ENCODE results near the gene P3H3.

P3H3 gene

GRCh38 chr12:6867413-6868210 lies 39.4 kb downstream of the P3H3 start, which contains the start of gene TPI1:
TSS of gene TPI1 (plus strand) at chr12:6867531. CDS start at chr12:6867567, 36 bp downstream.
- H3K4me3 ChIP-seq (ENCODE audit: low read depth, low read length) = peak within 1 kb of the TSS; percentile 87
- H3K4me1 ChIP-seq (ENCODE audit: control insufficient read depth, insufficient read depth, low read length) = peaks cover 7% of the 10 kb centered on the region
- no peaks in the 10 kb centered on the region for H3K9me3 ChIP-seq (ENCODE audit: control insufficient read depth, insufficient read depth, low read depth, low read length)
- CTCF ChIA-PET = interaction anchor here (0.7 to 2.7 kb wide), 10 partner anchors 14 to 77 kb away, joined by 3 to 22 read pairs (median 4); partner anchors contain the start of gene CDCA3
- POLR2A ChIA-PET = interaction anchor here (0.7 to 7.6 kb wide), 23 partner anchors 10 to 355 kb away, joined by 3 to 183 read pairs (median 6); partner anchors contain the start of genes C12orf57, CDCA3, COPS7A and LRRC23
- H3K36me3 ChIP-seq (ENCODE audit: control insufficient read depth in 2 of 2, insufficient read depth in 1 of 2, low read length in 2 of 2) = peaks cover 5 to 75% of the 10 kb centered on the region in 2 experiments; a peak in 2 of 3 replicates
- H3K27ac ChIP-seq (ENCODE audit: extremely low read depth, low read depth, low read length) = peak within 1 kb of the TSS; percentile 98
- TF ChIP-seq MEIS1 (CRISPR knock-in tag; IDR thresholded peaks at IDR 0.05; ENCODE audit: borderline replicate concordance) (no peak), GLIS1 (tag by site-specific recombination; IDR thresholded peaks at IDR 0.05) (peak; percentile 89), ZNF211 (tag by site-specific recombination; IDR thresholded peaks at IDR 0.05; ENCODE audit: low read depth) (no peak), ZNF292 (tag by site-specific recombination; IDR thresholded peaks at IDR 0.05; ENCODE audit: borderline replicate concordance, low read depth) (0 out of 2 replicates have a peak, but pooled peaks have one; percentile 17), ZBTB26 (tag by site-specific recombination; optimal IDR thresholded peaks at IDR 0.05) (peak; percentile 90), GLI2 (tag by site-specific recombination; IDR thresholded peaks at IDR 0.05; ENCODE audit: borderline replicate concordance, low read depth) (no peak), ZBTB1 (tag by site-specific recombination; IDR thresholded peaks at IDR 0.05) (no peak), YY1 (tag by site-specific recombination; IDR thresholded peaks at IDR 0.05) (peak; percentile 80), KLF9 (tag by site-specific recombination; IDR thresholded peaks at IDR 0.05; ENCODE audit: low read depth) (peak; percentile 29; the same call in 1 of the 2 replicates), ZBTB44 (tag by site-specific recombination; IDR thresholded peaks at IDR 0.05) (no peak), ZSCAN5A (tag by site-specific recombination; IDR thresholded peaks at IDR 0.05) (0 out of 2 replicates have a peak, but pooled peaks have one; percentile 71), SP2 (tag by site-specific recombination; IDR thresholded peaks at IDR 0.05) (peak; percentile 56), SP3 (tag by site-specific recombination; IDR thresholded peaks at IDR 0.05) (peak; percentile 60), KLF7 (tag by site-specific recombination; IDR thresholded peaks at IDR 0.05; ENCODE audit: borderline replicate concordance) (no peak)
- TF ChIP-seq, protein P1, sequence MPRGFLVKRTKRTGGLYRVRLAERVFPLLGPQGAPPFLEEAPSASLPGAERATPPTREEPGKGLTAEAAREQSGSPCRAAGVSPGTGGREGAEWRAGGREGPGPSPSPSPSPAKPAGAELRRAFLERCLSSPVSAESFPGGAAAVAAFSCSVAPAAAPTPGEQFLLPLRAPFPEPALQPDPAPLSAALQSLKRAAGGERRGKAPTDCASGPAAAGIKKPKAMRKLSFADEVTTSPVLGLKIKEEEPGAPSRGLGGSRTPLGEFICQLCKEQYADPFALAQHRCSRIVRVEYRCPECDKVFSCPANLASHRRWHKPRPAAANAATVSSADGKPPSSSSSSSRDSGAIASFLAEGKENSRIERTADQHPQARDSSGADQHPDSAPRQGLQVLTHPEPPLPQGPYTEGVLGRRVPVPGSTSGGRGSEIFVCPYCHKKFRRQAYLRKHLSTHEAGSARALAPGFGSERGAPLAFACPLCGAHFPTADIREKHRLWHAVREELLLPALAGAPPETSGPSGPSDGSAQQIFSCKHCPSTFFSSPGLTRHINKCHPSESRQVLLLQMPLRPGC (tag by site-specific recombination; IDR thresholded peaks at IDR 0.05) = peak; percentile 19; the same call in 1 of the 2 replicates
- TF ChIP-seq, protein P2, sequence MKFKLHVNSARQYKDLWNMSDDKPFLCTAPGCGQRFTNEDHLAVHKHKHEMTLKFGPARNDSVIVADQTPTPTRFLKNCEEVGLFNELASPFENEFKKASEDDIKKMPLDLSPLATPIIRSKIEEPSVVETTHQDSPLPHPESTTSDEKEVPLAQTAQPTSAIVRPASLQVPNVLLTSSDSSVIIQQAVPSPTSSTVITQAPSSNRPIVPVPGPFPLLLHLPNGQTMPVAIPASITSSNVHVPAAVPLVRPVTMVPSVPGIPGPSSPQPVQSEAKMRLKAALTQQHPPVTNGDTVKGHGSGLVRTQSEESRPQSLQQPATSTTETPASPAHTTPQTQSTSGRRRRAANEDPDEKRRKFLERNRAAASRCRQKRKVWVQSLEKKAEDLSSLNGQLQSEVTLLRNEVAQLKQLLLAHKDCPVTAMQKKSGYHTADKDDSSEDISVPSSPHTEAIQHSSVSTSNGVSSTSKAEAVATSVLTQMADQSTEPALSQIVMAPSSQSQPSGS (tag by site-specific recombination; IDR thresholded peaks at IDR 0.05; ENCODE audit: low read depth) = no peak
- TF ChIP-seq, protein P3, sequence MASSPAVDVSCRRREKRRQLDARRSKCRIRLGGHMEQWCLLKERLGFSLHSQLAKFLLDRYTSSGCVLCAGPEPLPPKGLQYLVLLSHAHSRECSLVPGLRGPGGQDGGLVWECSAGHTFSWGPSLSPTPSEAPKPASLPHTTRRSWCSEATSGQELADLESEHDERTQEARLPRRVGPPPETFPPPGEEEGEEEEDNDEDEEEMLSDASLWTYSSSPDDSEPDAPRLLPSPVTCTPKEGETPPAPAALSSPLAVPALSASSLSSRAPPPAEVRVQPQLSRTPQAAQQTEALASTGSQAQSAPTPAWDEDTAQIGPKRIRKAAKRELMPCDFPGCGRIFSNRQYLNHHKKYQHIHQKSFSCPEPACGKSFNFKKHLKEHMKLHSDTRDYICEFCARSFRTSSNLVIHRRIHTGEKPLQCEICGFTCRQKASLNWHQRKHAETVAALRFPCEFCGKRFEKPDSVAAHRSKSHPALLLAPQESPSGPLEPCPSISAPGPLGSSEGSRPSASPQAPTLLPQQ (tag by site-specific recombination; IDR thresholded peaks at IDR 0.05) = peak; percentile 24; the same call in 1 of the 2 replicates
- TF ChIP-seq, protein P4, sequence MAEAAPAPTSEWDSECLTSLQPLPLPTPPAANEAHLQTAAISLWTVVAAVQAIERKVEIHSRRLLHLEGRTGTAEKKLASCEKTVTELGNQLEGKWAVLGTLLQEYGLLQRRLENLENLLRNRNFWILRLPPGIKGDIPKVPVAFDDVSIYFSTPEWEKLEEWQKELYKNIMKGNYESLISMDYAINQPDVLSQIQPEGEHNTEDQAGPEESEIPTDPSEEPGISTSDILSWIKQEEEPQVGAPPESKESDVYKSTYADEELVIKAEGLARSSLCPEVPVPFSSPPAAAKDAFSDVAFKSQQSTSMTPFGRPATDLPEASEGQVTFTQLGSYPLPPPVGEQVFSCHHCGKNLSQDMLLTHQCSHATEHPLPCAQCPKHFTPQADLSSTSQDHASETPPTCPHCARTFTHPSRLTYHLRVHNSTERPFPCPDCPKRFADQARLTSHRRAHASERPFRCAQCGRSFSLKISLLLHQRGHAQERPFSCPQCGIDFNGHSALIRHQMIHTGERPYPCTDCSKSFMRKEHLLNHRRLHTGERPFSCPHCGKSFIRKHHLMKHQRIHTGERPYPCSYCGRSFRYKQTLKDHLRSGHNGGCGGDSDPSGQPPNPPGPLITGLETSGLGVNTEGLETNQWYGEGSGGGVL (tag by site-specific recombination; IDR thresholded peaks at IDR 0.05) = peak; percentile 62
- TF ChIP-seq, protein P5, sequence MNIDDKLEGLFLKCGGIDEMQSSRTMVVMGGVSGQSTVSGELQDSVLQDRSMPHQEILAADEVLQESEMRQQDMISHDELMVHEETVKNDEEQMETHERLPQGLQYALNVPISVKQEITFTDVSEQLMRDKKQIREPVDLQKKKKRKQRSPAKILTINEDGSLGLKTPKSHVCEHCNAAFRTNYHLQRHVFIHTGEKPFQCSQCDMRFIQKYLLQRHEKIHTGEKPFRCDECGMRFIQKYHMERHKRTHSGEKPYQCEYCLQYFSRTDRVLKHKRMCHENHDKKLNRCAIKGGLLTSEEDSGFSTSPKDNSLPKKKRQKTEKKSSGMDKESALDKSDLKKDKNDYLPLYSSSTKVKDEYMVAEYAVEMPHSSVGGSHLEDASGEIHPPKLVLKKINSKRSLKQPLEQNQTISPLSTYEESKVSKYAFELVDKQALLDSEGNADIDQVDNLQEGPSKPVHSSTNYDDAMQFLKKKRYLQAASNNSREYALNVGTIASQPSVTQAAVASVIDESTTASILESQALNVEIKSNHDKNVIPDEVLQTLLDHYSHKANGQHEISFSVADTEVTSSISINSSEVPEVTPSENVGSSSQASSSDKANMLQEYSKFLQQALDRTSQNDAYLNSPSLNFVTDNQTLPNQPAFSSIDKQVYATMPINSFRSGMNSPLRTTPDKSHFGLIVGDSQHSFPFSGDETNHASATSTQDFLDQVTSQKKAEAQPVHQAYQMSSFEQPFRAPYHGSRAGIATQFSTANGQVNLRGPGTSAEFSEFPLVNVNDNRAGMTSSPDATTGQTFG (tag by site-specific recombination; IDR thresholded peaks at IDR 0.05; ENCODE audit: borderline replicate concordance) = no peak
- TF ChIP-seq, protein P6, sequence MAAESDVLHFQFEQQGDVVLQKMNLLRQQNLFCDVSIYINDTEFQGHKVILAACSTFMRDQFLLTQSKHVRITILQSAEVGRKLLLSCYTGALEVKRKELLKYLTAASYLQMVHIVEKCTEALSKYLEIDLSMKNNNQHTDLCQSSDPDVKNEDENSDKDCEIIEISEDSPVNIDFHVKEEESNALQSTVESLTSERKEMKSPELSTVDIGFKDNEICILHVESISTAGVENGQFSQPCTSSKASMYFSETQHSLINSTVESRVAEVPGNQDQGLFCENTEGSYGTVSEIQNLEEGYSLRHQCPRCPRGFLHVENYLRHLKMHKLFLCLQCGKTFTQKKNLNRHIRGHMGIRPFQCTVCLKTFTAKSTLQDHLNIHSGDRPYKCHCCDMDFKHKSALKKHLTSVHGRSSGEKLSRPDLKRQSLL (tag by site-specific recombination; IDR thresholded peaks at IDR 0.05) = peak; percentile 95
